PC-9 (cell line): ENCODE measurements around the gene SPTBN5.

Source experiments
- CTCF ChIP-seq: fragments of 200-600 bp; sonication (generic); conservative IDR thresholded peaks from 2 replicates; pipeline ENCODE4 v1.6.1; 2017; ENCODE audit warnings: mixed run types, antibody characterized with exemption, mild to moderate bottlenecking, moderate library complexity
- EZH2 ChIP-seq: fragments of 200-600 bp; sonication (generic); IDR thresholded peaks from 2 replicates; pipeline ENCODE4 v1.8.0; 2017; ENCODE audit warnings: antibody characterized with exemption, low read depth

- no peak for TF ChIP-seq CTCF
- TF ChIP-seq EZH2: no peak
Measured at GRCh38 chr15:41857316-41857715, 36.5 kb downstream of the SPTBN5 start.
